SHP77 treated with DMSO at 0.1 percent for 48 hours (cell line): ENCODE data around the gene DIP2A.
"Not testable (repeated sequence)": the region's sequence is repeated elsewhere in the genome, so short reads cannot be mapped to it uniquely, and the experiment has no call there.

Experiments used
- DNase-seq: peaks from one replicate; lab custom pipeline; 2025; lab: John Stamatoyannopoulos, UW

Gene DIP2A

GRCh38 chr21:46482225-46482845, 23.6 kb downstream of the DIP2A start:
- DNase-seq: no peak

- DNase-seq: no peak
Observed at GRCh38 chr21:46482846-46483231, 24.1 kb downstream of the DIP2A start.

GRCh38 chr21:46483300-46484295, 24.9 kb downstream of the DIP2A start:
- no peak for DNase-seq

GRCh38 chr21:46486481-46487126, 27.9 kb downstream of the DIP2A start:
- no peak for DNase-seq

GRCh38 chr21:46489162-46489663, 30.5 kb downstream of the DIP2A start:
- no peak for DNase-seq

GRCh38 chr21:46489800-46490199, 31.1 kb downstream of the DIP2A start:
- DNase-seq: no peak

- DNase-seq: no peak
Observed at GRCh38 chr21:46491553-46491952, 32.9 kb downstream of the DIP2A start.

GRCh38 chr21:46492851-46493250, 34.2 kb downstream of the DIP2A start:
- DNase-seq: no peak

GRCh38 chr21:46493828-46494227, 35.1 kb downstream of the DIP2A start:
- DNase-seq: no peak

- DNase-seq: no peak
Observed at GRCh38 chr21:46498335-46499050, 39.8 kb downstream of the DIP2A start.

GRCh38 chr21:46500224-46500861, 41.7 kb downstream of the DIP2A start:
- DNase-seq: no peak

GRCh38 chr21:46503922-46504550, 45.3 kb downstream of the DIP2A start:
- no peak for DNase-seq

- no peak for DNase-seq
Observed at GRCh38 chr21:46504666-46505065, 46.0 kb downstream of the DIP2A start.

- no peak for DNase-seq
Observed at GRCh38 chr21:46507562-46507961, 48.9 kb downstream of the DIP2A start.

GRCh38 chr21:46509741-46510502, 51.2 kb downstream of the DIP2A start:
- DNase-seq: no peak

- DNase-seq: no peak
Observed at GRCh38 chr21:46515109-46515508, 56.4 kb downstream of the DIP2A start.

- no peak for DNase-seq
Observed at GRCh38 chr21:46516068-46516467, 57.4 kb downstream of the DIP2A start.

- no peak for DNase-seq
Observed at GRCh38 chr21:46517361-46517760, 58.7 kb downstream of the DIP2A start.

GRCh38 chr21:46518983-46519583, 60.4 kb downstream of the DIP2A start:
- DNase-seq: no peak

GRCh38 chr21:46527393-46527792, 68.7 kb downstream of the DIP2A start:
- not testable (repeated sequence) for DNase-seq
